DND-41 (cell line): ENCODE measurements around the gene CTNNA3.

ENCODE experiments used
- CTCF ChIP-seq: IDR thresholded peaks from 2 replicates; pipeline ENCODE4 v1.5.1; 2012; ENCODE audit warnings: borderline replicate concordance, low read length, moderate library complexity, mild to moderate bottlenecking; ENCODE audit not compliant: poor library complexity, severe bottlenecking; ENCODE audit errors: extremely low read depth
- EZH2 ChIP-seq: IDR thresholded peaks from 3 replicates; pipeline ENCODE4 v1.6.1; 2012; ENCODE audit warnings: borderline replicate concordance, low read depth, mild to moderate bottlenecking, moderate library complexity, low read length, inconsistent platforms; ENCODE audit not compliant: severe bottlenecking

GRCh38 chr10:66162560-66163143 lies 1533.3 kb downstream of the CTNNA3 start:
- no peak for TF ChIP-seq CTCF
- no peak for TF ChIP-seq EZH2
